DMS 273 (cell line): ENCODE data around the gene SLC25A23.
A peak's percentile ranks its signal among the peaks of the same experiment; 100 is the strongest.

Source experiments
- DNase-seq: peaks from one replicate; lab custom pipeline; 2025; ENCODE audit not compliant: unreplicated experiment; lab: John Stamatoyannopoulos, UW

SLC25A23 gene

DNA sequence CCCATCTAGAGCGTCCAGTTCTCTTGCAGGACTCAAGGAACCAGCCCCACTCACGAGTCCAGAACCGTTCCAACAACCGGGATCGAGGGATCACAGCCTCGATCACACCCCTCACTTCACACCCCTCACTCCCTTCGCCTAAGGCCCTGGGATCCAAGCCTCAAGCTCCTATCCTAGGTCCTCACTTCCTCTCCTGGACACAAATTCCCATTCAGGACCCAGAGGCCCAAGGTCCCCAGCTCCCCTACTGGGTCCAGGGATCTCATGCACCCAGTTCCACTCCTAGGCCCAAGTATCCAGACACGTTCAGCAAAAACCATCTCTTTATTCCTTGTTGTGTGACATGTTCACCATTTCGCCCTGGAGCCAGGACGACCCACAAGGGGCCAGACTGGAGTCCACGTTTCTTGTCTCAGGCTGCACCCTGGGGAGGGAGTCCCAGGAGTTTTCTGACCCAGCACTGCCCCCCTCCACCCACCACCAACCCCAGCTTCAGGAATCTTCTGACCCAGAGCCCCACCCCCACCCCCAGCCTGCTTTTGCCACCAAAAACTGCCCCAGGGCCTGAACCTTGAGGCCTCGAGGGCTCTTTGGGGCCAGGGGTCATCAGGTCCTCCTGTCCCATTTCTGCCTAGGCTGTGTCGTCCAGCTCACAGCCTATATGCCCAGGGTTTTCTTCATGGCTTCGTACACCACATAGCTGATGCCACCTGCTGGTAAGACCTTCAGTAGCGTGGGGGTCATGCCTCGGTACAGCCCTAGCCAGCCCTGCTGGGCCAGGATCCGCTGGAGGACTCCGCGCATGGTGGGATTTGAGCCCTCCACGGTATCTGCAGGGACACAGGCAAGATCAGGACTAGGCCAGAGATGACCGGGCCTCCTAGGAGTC, 33.6 kb downstream of the SLC25A23 start:
- DNase-seq = no peak

DNA sequence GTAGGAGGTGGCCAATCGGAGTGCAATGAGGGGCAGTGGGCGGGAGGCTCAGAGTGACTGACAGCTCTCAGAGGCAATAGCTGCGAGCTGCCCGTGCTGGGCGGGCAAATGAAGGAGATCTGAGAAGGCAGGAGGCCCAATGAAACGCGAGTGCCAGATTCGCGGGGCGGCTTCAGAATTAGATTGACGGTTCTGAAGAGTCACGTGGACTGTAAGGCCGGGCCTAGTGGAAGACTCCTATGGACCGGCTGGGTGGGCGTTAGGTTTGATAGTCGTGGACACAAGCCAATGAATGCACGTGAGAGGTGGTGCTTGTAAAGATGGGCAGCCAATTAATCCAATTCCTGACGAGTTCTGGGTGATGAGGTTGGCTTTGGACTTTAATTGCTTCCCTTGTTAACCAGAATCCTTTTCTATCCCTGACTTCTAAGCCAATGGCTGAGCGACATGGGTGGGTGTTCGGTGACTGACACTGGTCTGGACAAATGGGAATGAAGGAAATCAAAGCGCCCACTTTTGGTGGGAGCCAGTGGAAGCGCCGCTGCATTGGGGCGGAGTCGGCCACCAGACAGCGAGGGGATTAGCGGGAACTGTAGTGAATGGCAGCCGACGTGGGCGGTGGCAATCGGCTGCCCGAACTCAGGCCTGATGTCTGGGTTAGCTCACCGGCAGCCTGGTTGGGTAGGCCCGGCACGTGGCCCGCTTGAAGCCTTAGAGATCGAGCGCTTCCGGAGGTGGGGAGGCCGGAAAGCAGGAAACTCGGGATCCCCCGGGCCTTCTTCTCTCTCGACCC, 34.5 kb downstream of the SLC25A23 start:
- DNase-seq = peak; percentile 100

- DNase-seq = peak; percentile 68
These were observed 35.2 kb downstream of the SLC25A23 start, which contains the start of gene KHSRP for GRCh38 chr19:6424195-6424938. TSS of gene KHSRP (minus strand) at chr19:6424811. CDS start at chr19:6424701, 110 bp downstream.

- DNase-seq = peak; percentile 77
These were observed 35.9 kb downstream of the SLC25A23 start for GRCh38 chr19:6423499-6424194.

GRCh38 chr19:6421075-6422014, 38.2 kb downstream of the SLC25A23 start:
- no peak for DNase-seq

GRCh38 chr19:6418562-6418932, 41.0 kb downstream of the SLC25A23 start:
- no peak for DNase-seq

DNA sequence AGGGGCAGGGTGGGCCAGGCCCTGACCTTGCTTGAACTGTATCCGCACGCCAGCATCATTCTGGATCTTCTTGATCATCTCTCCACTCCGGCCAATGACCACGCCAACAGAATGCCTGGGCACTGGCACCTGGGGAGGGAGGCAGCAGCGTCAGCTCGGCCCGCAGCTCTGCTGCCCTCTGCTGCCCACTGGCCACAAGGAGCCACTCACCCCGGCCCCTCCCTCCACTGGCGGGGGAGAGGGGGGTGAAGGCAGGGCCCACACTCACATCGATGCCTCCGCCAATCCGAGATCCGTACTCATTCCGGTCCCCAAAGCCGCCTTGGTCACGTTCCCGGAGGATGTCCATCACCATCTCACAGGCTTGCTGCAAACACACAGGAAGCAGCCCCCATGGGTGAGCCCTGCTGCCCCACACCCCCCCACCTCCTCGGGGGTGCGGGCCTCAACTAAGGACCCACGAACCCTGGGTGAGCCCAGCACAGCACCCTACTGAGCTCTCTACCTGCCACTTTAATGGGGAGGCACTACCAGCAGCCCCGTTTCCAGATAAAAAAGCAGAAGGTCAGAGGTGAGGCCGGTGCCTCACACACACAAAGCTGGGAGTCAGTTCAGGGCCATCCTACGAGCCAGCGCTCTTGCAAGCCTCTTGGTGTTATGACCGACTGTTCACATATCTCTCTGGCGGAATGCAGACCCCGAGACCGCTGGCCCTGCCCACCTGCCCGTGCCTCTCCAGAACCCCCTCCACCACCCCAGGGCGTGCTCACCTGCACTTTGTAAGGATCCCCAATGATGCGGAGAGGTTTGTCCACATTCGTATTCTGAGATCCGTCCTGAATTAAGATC, 41.7 kb downstream of the SLC25A23 start:
- DNase-seq = no peak

DNA sequence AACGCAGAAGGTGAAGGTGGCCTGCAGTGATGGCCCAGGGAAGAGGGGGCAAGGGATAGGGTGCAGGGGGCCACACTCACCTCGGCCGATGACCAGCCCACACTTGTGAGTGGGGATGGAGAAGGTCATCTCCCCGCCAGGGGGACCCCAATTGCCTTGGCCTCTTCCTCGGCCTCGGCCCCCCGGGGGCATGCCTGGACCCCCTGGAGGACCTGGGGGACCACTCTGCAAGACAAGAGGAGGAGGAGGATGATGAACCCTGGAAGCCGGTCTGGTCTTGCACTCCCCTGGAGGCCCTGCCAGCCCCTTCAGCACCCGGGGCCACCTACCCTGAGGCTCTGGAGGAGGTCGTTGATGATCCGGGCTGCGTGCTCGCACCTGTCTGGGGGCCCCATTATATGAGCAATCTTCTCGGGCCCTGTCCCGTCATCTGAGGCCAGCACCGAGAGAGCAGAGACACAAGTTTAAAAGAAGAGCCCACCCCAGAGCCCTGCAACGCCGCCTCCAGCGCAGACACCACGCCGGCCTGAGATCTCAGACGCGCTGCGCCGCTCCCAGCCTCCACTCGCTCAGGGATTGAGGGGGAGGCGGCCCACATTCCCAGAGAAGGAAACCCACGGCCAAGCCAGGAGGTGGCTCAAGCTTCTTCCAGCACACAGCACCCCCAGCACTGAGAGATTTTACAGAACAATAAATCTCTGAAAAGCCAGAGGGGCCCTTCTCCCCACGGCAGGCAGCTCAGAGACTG, 42.8 kb downstream of the SLC25A23 start:
- DNase-seq = no peak

- DNase-seq = no peak
These were observed 43.9 kb downstream of the SLC25A23 start for GRCh38 chr19:6415591-6416190.

- no peak for DNase-seq
These were observed 44.6 kb downstream of the SLC25A23 start for GRCh38 chr19:6414793-6415590.

DNA sequence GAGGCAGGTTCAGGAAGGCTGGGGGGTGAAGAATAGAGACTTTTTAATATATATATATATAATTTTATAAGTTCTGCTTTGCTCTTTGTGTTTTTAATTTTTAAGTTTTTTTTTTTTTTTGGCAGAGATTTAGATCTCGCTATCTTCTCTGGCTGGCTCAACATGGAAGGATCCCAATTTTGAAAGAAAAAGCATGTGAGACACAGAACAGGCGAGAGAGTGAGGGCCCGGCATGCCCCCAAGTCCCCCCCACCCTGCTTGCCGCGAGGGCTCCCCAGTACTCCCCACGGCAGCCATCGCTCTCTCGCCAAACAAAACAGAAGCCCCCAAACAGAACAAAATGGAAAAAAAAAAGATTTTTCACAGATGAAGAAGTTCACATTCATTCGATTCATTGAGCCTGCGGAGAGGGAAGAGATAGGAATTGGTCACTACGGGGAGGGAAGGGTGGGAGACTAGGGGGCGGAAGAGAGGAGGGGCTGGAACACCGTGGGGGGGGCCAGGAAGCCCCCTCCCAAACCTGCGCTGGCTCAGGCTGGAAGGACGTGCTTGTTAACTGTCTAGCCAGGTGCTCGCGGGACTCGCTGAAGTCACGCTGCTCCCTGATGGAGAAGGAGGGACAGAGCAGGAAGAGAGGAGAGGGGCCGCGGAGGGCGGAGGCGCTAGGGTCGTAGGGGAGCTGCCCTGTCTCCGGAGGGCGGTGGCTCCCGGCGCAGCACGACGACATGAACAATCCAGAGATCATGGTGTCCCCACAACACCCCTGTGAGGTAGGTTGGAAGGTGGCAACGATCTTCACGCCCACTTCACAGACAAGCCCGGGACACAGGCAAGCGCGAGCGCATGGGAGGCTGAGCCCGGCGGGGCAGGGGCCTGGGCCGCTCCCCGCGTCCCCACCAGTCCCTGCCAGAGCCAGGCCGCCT, 45.6 kb downstream of the SLC25A23 start:
- no peak for DNase-seq

GRCh38 chr19:6413291-6413690, 46.3 kb downstream of the SLC25A23 start:
- DNase-seq = no peak

DNA sequence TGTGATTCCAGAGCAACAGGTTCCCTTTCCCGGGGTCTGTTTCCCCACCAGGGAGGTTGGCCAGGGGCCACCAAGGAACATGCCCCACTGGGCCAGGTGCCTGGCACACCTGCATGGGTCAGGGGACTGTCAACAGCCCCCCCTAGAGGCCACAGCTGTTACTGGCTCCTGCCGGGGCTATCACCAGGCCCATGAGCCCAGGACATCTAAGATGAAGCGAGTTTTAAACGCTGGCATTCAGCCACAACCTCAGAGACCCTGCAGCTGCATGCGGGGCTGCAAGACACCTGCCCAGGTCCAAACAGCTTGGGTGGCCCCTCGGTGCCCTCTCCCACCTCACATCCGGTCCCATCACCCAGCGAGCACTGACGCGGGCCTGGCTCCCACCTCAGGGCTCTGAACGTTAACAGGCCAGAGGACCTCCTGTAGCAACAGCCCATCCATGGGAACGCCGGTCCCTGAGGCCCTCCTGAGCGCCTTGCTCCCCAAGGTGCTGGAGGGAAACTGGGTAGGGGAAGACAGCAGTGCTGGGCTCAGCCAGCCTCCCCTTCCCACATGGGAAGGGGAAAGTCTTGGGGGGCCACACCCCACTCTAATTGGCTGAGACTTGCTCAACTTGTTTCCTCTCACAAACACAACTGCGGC, 47.0 kb downstream of the SLC25A23 start:
- DNase-seq = peak; percentile 76

DNA sequence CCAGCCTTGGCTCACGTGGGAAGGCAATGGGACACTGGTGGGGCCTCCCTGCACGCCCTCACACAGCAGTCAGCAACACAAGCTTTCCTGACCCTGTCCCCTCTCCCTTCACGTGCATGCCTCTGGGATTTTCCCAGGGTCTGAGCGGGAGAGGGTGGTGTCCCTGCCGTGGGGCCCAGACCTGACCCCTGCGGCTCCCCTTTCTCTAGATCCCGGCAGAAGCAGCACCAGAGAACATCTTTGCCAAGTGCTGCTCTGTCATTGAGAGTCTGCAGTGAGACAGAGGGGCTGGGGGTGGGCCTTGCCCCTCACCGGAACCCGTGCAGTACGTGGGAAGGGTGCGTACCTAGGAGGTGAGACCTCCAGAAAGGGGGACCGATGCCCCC, 47.5 kb downstream of the SLC25A23 start:
- DNase-seq = peak; percentile 55

DNA sequence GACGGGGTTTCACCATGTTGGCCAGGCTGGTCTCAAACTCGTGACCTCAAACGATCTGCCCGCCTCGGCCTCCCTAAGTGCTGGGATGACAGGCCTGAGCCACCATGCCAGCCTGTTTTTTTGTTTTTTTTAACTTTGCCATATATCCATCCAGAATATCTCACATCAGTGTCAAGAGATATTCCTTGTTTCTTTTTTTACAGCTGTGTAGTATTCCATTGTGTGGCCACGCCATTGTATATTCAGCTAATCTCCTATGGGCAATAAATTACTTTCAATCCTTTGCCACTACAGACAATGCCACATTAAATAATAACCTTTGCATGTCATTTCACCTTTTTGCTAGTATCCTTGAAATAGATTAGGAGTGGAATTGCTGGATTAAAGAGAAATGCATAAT, 50.2 kb downstream of the SLC25A23 start:
- no peak for DNase-seq
